GM21390 (cell line): ENCODE results near the gene PSMA6.
"Not testable (repeated sequence)": the region's sequence is repeated elsewhere in the genome, so short reads cannot be mapped to it uniquely, and the experiment has no call there.

Experiments
- ATAC-seq: cut with Tn5 transposase; IDR thresholded peaks from one replicate; pipeline ENCODE4 v1.9.1; 2021; ENCODE audit not compliant: unreplicated experiment

Gene PSMA6

DNA sequence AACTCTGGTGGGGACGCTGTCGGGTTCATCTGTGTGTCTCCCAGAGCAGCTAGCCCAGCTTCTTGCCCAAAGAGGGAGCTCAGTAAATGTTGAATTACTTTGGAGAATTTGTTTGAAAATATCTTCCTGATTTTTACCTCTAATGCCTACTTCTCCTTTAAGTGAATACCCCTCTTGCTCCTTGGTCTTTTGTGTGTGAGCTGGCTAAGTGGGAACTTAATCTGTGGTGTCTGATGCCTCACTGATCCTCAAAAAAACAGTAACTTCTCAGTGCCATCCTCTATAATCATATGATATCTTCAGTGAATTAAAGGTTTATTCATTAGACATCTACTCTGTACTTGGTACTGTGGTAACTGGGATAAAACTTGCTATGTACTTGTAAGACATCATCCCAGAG, 7.7 kb upstream of the PSMA6 start:
- ATAC-seq = no peak

DNA sequence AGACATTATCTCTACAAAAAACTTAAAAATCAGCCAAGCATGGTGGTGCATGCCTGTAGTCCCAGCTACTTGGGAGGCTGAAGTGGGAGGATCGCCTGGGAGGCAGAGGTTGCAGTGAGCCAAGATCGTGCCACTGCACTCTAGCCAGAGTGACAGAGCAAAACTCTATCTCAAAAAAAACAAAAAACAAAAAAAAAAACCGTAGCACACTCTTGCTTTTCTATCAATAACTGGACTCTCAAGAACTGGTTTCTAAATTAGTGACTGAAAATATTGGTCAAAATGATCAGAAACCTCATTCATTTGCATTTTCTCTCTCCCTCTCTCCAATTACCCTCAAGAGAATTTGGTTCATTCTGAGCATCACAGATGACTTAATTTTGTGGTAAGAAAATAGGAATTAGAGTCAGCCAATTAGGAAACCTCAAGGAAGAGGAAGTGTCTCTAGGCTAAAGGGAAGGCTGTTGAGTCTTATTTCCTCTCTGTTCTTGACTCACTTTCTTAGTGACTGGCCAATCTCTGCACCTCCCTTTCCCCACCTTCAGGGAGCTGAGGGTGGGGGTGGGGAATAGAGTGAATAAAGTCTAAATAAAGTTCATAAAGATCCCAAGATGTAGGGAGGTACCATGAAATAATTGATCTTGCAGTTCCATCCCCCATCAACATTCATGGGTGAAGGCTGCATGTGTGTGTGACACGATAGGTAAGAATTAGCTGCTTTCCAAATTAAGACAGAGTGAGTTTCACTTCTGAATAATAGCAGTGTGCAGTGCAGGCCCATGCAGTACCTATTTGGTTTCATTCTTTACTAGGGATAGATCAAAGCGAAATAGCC, 6.8 kb upstream of the PSMA6 start:
- peak; percentile 69 for ATAC-seq

DNA sequence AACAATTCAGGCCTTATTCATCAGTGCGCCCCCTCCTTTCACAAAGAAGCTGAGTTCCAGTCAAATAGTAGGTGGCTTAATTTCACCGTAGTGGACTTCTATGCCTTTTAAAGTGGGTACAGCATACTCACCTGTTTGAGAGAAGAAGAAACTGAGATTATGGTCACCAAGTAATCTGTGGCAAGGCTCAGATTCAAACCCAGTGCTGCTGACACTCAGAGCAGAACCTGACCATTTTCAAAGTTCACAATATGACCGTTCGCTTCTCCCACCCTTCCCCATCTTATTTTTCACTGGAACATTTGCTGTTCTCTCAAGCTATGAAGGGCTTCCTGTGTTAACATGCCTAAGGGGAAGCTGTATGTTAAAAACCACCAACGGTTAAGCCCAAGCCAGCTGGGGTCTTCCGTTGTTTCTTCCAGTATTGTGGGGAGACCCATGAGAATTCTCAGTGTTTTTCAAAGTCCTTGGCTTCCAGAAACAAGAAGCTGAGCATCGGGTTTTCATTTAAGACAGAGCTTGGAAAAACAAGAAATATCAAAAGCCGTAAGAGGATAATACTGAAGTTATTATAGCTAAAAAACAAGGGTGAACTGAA, 6.1 kb upstream of the PSMA6 start:
- peak; percentile 11 for ATAC-seq

DNA sequence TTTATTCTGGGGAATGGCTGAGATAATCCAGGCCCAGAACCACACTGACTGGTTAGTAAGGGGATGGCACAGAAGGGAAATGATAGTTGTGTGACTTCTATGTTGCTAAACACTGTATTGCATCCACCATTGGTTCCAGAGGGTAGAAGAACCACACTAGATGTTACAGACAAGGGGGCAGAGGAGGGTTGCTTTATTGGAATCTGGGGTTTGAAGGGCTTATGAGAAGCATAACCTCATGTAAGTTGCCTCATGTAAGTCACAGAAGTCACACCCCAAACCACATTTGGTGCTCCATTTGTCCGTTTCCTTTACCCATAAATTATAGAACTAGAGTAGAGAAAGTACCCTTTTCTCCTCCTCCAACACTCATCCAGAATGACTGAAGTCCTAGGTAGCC, 5.5 kb upstream of the PSMA6 start:
- no peak for ATAC-seq

DNA sequence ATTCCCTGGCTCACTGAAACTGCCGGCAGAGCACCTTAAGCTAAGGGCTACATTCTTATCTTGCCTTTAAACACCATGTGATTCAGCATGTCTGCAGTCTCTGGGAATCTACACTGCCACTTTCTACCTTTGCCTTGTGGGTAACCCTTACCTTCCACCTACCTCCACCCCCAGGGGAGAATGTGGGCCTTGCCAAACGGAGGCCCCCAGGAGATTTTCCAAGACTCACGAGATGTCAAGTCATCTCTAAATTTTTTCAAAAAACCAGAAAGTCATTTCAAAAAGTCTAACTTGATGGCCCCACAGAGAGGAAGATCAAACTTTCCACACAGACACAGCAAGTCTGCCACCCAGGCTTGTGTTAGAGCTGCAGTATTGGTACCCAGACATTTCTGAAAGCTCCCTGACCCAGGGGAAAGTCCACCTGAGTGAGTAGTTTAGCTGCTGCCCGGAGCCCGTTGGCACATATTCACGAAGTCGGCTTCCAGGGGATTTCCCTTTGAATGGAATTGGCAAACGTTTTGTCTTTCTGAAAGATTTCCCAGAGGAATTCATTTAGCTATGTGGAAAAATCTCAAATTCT, 4.7 kb upstream of the PSMA6 start:
- no peak for ATAC-seq

DNA sequence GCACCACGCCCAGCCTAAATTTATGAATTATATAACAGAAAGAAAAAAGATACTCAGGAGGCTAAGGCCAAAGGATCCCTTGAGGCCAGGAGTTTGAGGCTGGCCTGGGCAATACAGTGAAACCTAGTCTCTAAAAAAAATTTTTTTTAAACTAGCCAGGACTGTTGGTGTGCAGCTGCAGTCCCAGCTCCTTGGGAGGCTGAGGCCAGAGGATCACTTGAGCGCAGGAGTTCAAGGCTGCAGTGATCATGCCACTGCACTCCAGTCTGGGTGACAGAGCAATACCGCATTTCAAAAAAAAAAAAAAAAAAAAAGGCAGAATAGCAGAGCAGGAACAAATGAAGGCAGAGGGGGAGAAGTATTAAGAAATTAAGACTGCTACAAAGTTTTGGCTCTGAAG, 2.6 kb upstream of the PSMA6 start:
- no peak for ATAC-seq

DNA sequence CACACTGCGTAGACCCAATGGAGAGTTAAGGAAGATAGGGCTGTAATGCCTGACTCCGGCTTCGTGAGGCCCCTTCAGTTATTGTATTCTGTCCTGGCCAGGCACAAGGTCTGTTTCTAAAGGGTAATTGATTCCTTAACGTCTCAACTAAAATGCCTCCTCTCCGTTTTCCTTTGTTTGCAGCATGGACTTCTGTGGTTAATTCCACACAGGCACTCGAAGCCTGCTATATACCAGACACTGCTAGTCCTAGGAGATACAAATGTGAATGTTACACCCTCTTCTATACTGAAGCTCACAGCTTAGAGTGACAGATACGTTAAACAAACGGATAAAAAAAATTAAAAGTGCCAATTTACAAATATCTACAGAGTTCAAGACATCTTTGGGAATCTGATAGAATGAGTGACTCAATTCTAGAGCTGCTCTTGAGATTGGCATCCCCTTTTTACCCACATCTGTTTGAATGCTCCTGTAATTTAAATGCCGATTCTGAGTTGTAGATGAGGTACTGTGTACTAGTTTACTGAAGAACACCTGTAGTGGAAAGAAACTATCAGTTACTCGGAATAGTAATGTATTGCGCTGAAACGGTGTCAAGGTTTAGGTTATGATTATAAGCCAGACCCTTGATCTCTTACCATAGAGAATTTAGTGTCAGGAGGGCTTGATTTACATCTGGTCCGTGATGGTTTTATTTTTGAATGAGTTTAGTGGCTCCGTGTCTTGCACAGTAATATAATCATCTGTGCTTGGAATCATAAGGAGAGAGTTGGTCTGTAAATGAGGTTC, 784 bp downstream of the PSMA6 start:
- no peak for ATAC-seq

DNA sequence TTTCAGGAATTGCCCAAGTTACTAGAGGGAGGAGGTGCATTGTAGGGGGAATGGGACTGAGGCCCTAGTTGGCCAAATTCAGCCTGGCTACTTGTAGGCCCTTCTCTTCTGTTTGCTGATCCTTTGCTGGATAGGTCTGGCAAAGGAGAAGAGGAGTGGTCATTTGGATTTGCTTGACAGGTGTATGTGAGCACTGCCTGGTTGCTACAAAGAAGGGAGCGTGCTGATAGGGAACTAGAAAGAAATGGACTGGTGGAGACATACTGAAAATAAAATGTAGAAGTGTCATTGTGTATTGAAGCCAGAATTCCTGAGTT, 3.6 kb downstream of the PSMA6 start:
- no peak for ATAC-seq

DNA sequence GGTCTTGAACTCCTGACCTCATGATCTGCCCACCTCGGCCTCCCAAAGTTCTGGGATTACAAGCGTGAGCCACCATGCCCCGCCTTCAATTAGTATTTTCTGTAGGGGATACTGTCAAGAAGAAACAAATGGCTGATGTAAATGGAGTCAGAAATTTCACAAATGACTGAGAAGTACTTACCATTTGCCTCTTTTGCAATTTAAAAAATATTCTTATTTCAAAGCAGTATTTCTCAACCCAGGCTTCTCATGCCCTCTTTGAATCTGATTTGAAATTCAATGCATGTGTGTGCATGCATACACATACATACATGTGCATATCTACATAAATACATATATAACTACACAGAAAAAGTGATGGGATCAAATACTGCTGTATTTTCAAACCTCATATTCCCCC, 4.4 kb downstream of the PSMA6 start:
- ATAC-seq = no peak

DNA sequence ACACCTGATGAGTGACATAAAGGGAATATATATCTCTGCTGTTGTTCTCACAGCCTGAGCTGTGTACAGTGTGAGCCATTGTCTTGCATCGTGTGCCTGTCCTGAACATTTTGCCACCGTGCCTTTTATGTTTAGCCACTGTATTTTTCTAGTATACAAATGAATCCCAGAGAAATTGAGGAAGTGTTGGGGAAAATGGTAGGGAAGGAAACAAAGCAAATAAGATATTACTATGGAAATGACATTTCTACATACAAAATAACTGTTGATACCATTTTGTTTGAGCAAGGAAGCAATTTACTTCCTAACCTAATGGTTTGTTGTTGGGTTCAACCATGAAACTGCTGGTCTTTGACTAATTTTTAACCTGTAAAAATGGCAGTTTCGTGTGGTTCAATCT, 5.5 kb downstream of the PSMA6 start:
- no peak for ATAC-seq

DNA sequence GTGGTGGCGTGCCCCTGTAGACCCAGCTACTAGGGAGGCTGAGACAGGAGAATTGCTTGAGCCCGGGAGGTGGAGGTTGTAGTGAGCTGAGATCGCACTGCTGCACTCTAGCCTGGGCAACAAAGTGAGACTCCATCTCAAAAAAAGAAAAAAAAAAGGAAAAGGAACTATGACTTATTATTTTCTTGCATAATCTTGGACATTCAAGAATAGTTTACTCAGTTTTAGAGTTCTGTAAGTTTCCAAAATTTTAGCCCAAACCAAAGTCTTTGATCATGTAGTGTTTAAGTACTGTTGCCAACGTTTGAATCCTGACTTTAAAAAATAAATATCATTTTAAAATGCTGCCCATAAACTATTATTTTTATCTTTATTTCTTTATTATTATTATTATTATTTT, 6.2 kb downstream of the PSMA6 start:
- ATAC-seq = no peak

DNA sequence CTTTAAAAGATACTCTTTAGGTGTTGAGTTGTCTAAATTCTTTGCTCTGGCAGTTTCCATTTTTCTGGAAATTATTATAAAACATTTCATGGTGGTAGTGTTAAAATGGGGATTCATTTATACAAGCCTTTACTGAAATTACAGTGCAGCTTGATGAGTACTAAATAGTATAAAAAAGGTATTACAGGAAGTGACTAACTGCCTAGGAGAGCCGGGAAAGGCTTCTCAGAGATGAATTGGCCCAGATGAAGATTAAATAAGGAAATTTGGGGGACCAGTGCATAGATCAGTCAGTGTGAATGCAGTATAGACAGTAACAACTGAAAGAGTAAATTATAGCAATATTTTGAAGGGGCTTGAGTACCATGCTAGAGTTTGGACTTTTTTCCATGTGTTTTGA, 7.5 kb downstream of the PSMA6 start:
- ATAC-seq = no peak

DNA sequence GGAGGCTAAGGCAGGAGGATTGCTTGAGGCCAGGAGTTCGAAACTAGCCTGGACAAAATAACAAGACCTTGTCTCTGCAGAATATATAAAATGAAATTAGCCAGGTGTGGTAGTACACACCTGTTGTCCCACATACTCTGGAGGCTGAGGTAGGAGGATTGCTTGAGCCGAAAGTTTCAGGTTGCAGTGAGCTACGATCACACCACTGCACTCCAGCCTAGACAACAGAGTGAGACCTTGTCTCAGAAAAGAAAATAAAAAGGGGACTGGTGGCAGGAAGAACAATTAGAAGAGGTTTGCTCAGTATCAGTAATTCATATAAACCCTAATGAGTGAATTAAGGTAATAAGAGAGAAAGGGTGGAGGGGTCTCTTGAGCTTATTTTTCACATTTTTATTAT, 8.0 kb downstream of the PSMA6 start:
- ATAC-seq = no peak

DNA sequence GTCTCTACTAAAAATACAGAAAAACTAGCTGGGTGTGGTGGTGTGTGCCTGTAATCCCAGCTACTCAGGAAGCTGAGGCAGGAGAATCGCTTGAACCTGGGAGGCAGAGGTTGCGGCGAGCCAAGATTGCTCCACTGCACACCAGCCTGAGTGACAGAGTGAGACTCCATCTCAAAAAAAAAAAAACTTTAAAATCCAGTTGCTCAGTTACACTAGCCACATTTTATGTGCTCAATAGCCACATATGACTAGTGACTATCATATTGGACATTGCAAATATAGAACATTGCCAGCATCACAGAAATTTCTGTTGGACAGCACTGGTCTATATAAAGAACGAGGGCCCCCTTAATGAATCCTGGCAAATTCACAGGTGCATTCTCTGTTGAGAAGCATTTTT, 9.2 kb downstream of the PSMA6 start:
- not testable (repeated sequence) for ATAC-seq

DNA sequence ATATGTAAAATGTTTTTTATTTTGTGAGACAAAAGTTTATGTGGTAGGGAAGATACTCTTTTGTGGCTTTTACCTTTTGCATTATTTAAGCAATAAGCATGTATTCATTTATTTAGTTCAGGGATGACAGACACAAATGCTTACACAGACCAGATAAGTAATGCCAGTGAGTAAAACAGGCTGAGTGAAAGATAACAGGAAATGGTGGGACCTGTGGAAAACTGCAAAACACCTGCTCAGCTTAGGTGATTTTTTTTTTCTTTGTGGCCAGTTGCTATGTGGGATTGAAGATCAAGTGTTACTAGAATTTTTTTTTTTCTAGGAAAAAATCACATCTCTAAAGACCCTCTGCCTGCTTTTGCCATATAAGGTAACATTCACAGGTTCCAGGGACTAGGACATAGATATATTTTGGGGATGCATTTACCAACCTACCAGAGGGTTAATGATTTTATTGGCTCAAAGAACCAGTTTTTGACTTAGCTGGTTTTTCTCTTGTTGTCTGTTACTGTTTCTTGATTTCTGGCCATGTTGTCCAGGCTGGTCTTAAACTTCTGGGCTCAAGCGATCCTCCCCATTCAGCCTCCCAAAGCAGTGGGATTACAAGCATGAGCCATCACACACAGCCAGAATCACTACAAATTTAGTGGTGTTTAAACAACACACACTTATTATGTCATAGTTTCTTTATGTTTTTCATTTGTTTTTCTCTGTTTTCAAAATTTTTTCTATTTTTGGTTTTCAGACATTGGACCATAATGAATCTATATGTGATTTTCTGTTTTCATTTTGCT, 9.8 kb downstream of the PSMA6 start:
- ATAC-seq = no peak

DNA sequence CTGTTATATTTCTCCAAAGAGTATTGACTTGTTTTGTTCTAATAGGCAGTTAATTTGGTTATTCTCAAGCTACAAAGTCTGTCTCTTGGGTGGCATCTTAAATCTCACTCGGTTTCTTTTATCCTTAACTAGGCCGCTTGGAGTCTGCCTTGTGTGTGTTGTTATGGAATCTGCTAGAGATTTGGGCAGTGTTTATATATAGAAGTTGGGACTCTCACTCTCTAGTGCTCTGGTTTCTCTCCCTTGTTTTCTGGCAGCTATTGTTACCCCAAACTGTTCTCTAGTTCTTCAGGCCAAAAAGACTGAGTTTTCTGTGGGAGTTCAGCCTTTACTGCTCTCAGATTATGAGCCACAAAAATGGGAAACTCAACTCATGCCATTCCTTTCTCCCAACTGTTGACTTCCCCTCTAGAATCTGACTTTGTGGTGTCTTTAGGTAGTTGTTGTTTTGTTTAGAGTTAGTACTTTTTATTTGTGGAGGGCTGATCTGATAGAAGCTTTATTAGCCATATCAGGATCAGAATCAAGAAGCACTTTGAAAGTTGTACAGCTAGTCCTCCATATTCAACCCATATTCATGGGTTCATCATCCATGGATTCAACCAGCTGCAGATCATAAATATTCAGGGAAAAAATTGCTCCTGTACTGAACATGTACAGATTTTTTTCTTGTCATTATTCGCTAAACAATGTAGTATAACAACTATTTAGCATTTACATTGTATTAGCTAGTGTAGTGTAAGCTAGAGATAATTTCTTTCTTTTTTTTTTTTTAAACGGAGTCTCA, 11.2 kb downstream of the PSMA6 start:
- no peak for ATAC-seq

DNA sequence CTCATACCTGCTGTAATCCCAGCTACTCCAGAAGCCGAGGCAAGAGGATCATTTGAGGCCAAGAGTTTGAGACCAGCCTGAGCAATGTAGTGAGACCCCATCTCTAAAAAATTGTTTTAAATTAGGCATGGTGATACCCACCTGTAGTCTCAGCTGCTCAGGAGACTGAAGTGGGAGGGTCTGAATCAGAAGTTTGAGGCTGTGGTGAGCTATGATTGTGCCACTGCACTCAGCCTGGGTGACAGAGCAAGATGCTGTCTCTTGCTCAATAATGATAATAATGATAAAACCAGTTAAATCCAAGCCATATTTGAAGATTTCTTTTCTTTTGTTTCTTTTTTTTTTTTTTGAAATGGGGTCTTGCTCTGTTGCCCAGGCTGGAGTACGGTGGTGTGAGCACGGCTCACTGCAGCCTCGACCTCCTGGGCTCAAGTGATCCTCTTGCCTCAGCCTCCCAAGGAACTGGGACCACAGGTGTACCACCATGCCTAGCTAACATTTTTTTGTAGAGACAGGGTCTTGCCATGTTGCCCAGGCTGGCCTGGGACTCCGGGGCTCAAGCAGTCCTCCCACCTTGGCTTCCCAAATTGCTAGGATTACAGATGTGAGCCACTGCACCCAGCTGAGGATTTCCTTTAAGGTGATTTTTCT, 12.8 kb downstream of the PSMA6 start:
- ATAC-seq = no peak

DNA sequence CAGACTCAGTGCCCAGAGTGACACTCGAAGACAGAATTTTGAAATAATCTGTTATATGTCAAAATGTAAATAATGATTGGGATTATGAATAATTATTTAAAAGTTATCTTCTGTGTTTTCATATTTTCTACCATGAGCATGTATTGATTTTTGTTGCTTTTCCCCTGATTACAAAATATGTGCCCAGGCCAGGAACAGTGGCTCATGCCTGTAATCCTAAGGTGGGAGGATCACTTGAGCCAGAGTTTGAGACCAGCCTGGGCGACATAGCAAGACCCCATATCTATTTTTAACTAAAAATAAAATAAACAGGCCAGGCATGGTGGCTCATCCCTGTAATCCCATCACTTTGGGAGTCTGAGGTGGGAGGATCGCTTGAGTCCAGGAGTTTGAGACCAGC, 13.5 kb downstream of the PSMA6 start:
- ATAC-seq = no peak

DNA sequence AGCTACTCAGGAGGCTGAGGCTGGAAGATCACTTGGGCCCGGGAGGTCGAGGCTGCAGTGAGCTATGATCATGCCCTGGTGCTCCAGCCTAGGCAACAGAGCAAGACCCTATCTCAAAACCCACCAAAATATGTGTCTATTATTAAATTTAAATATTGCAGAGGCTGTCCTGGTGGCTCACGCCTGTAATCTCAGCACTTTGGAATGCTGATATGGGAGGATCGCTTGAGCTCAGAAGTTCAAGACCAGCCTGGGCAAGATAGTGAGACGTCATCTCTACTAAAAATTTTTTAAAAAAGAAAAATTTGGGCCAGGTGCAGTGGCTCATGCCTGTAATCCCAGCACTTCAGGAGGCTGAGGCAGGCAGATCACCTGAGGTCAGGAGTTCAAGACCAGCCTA, 13.9 kb downstream of the PSMA6 start:
- no peak for ATAC-seq

DNA sequence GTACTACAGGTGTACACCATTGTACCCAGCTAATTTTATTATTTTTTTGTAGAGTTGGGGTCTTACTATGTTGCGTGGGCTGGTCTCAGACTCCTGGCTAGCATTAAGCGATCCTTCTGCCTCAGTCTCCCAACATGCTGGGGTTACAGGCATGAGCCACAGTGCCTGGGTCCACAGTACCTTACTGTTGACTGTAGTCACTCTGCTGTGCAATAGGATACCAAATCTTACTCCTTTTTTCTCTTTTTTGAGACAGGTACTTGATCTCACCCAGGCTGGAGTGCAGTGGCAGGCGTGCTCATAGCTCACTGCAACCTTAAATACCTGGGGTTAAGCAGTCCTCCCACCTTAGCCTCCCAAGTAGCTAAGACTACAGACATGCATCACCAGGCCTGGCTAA, 25.6 kb downstream of the PSMA6 start:
- no peak for ATAC-seq
